ENCODE results near the gene TRIML2.
"Not testable (repeated sequence)": the region's sequence is repeated elsewhere in the genome, so short reads cannot be mapped to it uniquely, and the experiment has no call there.

The TRIML2 gene

DNA sequence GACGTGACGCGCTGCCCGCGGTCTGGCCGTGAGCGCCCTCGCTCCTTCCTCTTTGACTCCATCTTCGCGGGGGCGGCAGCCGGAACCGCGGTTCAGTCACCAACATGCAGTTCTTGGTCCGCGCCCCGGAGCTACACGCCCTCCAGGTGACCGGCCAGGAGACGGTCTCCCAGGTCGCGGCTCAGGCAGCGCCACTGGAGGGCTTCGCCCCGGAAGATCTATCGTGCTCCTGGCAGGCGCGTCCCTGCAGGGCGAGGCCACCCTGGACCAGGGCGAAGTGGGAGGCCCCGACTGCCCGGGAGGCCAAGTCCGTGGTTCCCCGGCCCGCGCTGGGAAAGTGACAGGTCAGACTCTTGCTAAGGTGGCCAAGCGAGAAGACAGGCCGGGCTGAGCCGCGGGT lies 2.9 kb downstream of the TRIML2 start:
- DNase-seq, result no peak

DNA sequence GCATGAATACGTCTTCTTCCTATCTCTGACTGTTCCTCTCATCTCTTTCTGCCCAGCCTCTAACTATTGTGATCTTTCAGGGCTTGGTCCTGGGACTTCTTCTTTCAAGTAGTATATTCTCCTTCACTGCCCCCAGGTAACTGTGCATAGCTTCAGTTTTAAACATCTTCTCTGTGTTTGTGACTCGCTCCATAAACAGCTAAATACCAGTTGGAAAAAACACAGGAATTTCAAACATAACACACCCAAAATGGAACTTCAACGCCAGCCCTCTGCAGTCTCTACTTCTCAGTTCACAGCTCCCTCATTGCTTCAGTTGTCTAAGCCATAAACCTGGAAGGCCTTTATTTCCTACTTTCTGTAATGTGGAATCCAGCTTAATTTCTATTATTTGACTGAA lies 16.6 kb downstream of the TRIML2 start:
- DNase-seq, result no peak

DNA sequence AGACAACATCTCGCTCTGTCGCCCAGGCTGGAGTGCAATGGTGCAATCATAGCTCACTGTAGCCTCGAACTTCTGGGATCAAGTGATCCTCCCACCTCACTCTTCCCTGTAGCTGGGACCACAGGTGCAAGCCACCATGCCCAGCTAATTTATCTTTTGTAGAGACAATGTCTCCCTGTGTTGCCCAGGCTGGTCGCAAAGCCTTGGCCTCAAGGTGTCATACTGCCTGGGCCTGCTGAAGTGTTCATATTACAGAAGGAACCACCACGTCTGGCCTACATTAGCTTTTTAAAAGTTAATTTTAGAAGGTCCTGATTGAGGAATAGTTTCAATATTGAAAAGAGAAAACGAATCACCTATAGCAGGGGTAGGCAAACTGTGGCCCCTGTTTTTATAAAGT lies 22.5 kb downstream of the TRIML2 start:
- DNase-seq, result no peak

DNA sequence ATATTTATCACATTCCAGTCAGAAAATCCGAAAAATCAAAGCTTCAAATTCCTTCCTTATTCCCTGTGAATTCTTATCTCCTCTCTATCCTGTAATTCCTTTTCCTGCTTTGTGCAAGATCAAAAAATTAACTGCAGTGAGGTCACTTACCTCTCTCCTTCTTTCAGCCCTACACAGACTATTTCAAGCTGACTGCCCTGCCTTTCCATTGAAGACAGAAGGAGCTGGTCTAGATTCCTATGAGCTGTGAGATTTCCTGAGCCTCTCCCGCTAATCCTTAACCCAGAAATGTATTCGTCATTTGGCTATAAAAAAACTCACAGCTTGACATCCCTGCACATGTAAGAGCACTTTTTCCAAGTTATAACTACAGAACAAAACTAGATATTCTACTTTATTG lies 26.6 kb downstream of the TRIML2 start:
- DNase-seq, result no peak

DNA sequence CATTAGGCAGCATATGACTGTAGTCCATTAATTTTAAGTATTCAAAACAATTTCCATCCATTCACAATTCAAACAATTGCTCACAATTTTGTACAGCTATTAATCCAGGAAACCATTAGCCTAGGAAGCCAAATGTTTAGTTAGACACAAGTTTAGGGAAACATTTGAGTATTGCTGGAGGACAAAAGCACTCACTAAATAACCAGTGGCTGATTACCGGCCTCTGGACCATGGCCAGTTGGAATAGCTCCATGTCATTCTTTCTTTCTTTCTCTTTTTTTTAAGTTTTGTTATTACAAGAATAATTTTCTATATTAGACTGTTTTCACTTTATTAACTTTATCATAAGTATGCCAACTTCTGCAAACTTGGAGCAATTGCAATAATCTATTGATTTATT lies 31.3 kb downstream of the TRIML2 start:
- DNase-seq, result no peak

DNA sequence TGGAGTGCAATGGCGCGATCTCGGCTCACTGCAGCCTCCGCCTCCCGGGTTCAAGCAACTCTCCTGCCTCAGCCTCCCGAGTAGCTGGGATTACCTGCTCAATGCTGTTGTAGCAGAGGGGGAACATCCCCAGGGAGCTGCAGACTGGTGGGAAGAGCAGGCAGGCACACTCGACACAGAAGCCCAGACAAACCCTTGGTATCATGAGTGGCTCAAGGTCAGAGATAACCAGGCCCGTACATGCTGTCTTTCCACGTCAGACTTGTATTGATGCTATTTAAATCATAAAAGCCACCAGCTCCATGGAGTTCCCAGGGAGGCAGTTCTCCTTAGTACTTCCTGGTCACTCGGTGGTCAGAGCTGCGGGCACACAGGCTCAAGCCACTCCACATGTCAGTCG lies 33.2 kb downstream of the TRIML2 start:
- no peak for DNase-seq

DNA sequence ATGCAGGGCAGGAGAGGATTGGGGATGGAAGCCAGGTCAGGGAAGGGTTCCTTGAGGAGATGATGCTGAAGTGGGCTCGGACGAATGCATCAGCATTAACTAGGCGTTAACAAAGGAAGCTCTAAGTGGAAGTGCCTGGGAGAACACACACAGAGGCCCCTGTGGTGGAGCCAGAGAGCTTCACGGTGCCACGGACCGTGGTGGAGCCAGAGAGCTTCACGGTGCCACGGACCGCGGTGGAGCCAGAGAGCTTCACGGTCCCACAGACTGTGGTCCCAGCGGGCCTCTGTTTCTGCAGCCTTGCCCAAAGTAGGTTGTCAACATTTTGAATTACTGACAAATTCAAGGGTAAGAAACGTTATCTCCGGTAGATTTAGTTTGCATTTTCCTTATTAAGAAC lies 48.3 kb downstream of the TRIML2 start:
- DNase-seq, result no peak

DNA sequence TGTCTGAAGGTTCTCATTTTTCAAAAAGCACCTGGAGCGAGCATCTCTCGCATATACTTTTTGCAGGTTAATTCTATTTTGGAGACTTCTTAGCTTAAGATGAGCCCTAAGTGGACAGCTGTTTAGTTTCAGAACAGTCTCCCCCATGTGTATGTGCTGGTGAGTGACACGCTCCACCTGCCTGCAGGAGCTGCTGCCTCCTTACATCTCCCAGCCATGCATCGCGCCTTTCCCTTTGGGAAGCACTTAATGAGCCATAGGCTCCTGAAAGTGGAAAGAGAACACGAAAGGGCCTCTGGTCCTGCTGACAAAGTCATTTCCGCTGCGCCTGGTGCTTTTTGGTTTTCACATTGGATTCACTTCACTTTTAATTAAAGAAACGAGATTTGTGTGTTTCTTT lies 56.1 kb downstream of the TRIML2 start:
- DNase-seq, result no peak

DNA sequence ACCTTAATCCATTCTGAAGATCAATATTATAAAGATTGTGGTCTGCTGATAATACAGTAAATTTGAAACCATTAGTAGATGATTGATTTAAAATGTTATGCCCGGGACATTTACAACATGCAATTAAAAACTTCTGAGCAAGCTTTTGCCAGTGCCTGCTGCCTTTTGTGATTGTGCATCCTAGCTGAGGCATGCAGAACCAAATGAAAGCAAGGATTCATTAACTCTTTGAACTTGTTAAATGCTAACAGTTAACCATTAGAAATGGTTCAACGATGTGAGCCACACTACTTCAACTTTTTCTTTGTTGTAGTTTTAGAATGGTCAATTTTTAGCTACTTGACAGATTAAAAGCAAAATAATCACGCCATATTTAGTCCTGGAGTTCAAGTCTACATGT lies 62.7 kb downstream of the TRIML2 start:
- no peak for DNase-seq

DNA sequence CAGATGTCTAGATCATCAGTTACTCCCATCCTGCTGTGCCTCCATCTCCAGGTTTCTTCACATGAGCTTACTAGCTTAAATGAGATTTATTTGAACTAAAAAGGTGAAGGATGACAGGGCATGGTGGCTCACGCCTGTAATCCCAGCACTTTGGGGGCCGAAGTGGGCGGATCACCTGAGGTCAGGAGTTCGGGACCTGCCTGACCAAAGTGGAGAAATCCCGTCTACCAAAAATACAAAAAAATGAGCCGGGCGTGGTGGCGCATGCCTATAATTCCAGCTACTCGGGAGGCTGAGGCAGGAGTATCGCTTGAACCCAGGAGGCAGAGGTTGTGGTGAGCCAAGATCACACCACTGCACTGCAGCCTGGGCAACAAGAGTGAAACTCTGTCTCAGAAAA lies 63.9 kb downstream of the TRIML2 start:
- not testable (repeated sequence) for DNase-seq

DNA sequence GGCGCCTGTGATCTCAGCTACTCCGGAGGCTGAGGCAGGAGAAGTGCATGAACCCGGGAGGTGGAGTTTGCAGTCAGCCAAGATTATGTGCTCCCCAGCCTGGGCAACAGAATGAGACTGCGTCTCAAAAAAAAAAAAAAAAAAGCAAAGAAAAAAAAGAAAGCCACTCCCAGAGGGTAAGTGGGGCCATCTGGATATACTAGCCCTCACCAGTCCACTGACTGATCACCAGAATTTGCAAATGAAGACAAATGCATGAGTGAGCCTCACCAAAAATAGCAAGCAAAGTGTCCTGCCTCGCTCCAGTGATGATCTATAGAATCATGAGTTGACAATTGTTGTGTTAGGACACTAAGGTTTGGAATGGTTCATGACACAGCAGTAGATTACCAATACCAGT lies 66.2 kb downstream of the TRIML2 start:
- DNase-seq, result no peak

DNA sequence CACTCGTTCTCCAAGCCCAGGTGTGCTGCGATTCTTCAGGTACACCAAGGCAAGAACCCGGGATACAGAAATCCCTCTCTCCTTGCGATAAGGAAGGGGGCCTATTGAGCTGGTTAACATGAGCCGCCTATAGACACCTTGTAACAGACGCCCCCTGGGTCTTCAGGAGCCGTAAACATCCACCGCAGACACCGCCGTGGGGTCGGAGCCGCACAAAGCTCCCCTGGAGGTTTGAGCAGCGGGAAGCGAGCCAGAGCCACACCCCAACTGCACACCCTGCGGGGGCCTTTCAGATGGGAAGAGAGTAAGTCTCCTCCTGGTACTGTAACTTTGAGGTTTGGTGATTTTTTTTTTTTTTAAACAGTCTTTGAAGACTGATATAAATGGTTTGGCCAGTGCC lies 67.2 kb downstream of the TRIML2 start:
- no peak for DNase-seq

DNA sequence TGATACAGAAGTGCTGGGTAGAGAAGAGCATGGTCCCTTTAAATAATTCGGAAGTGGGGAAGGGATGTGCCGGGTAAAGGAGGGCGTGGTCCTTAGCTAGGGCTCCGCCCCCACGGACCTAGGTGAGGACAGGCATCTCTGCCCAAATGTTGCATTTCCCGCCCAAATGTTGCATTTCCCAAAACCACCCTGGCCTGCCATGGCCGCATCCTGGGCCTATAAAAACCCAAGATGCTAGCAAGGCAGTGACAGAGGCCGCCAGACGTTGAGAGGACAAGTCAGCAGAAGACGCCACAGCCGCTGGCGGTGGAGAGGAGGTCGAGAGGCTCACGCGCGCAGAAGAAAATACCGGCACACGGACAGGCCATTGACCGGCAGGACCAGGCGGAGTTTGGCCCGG lies 67.7 kb downstream of the TRIML2 start:
- no peak for DNase-seq
